Left lung (tissue), 10 donors: ENCODE results near the gene MRPL3. TPM values are rescaled to one million over a fixed set of nuclear protein-coding genes. Genes with fewer than 3 reads are reported as not detected.

ENCODE experiments used
- ATAC-seq: fragments of 200-7000 bp; cut with Tn5 transposase; one replicate; pipeline ENCODE4 v1.9.1; 2020; ENCODE audit warnings: moderate library complexity
- DNase-seq, 4 donors: peaks; one replicate each; pipeline ENCODE4 v3.0.0-alpha.2; 2013 to 2020
- H3K27ac ChIP-seq, 2 donors: fragments of 200-600 bp; sonication (generic) in 1 of 2; one replicate each; pipeline versions ENCODE4 v1.5.0 to v1.8.0; 2020 to 2021
- H3K27me3 ChIP-seq, 2 donors: fragments of 200-600 bp; sonication (generic) in 1 of 2; one replicate each; pipeline versions ENCODE4 v1.5.0 to v1.8.0; 2020 to 2021
- H3K36me3 ChIP-seq, 2 donors: fragments of 200-600 bp; sonication (generic) in 1 of 2; one replicate each; pipeline versions ENCODE4 v1.5.0 to v1.8.0; 2020 to 2021
- H3K4me1 ChIP-seq, 2 donors: fragments of 200-600 bp; one replicate each; pipeline ENCODE4 v1.8.0; 2021
- H3K4me3 ChIP-seq, 2 donors: fragments of 200-600 bp; sonication (generic) in 1 of 2; one replicate each; pipeline versions ENCODE4 v1.5.0 to v1.8.0; 2020 to 2021; ENCODE audit warnings: mild to moderate bottlenecking in 1 of 2
- H3K9me3 ChIP-seq, 2 donors: fragments of 200-600 bp; sonication (generic) in 1 of 2; one replicate each; pipeline versions ENCODE4 v1.5.0 to v1.8.0; 2020 to 2021
- intact Hi-C, 2 donors: fragments of 100-400 bp; cut with DNase I; formaldehyde crosslinking; loops; one replicate each; pipeline versions ENCODE4 v1.11.2 to v1.14.2; 2022
- polyA plus RNA-seq, 6 donors: library from polyadenylated mRNA; unstranded; fragments of 120-200 nt; gene quantifications; one replicate each; pipeline ENCODE4 v1.2.1, GENCODE V29; 2013; ENCODE audit not compliant: insufficient read length in 6 of 6
- total RNA-seq, 2 donors: library from RNA; stranded (reverse); fragmentation: NEBNext Ultra II Directional; extraction: Animal tissue kit (Norgen Biotek cat#: 25700); gene quantifications; one replicate each; pipeline ENCODE4 v1.2.1, GENCODE V29; 2021
- TF ChIP-seq, protein P1 (sequence below), 2 donors: fragments of 200-600 bp; sonication (generic) in 1 of 2; IDR thresholded peaks; one replicate each; pipeline versions ENCODE4 v1.5.0 to v1.8.0; 2021; ENCODE audit warnings: antibody characterized with exemption in 2 of 2
- donor health status: DM: no; HTN: yes; CAD: no.
- donor health status: DM: no; HTN: no; CAD: no.

Gene MRPL3
- total and polyA plus RNA-seq, 8 donors: 55.6 to 86.4 (median 78.2) TPM

DNA sequence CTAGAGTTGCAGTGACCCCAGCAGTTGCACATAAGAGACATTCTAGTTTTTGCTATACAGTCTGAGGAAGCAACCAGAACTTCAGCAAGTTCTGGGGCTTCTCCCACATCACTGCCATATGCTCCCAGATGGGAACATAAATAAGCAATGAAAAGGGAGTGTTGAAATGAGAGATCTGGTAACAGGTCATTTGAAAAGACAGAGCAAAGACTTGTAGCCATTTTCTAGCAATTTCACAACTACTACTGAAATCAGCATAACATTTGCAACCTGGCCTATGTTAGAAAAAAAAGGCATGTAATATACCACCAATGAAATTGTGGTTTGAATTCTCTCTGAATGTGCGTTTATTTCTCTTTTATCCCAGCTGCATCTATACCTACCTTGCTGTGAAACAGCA lies 63.7 kb downstream of the MRPL3 start:
- Histone ChIP-seq H3K27ac (no peak overlapping the region), H3K4me3 (no peak overlapping the region), H3K4me1 (no peaks in the 10 kb centered on the region), H3K36me3 (no peaks in the 10 kb centered on the region), H3K9me3 (peaks cover 0 to 2% of the 10 kb centered on the region in 2 donors), H3K27me3 (no peaks in the 10 kb centered on the region)
- ATAC-seq (no peak), DNase-seq (no peak)
- intact Hi-C loops: no loop called here
- TF ChIP-seq, protein P1, sequence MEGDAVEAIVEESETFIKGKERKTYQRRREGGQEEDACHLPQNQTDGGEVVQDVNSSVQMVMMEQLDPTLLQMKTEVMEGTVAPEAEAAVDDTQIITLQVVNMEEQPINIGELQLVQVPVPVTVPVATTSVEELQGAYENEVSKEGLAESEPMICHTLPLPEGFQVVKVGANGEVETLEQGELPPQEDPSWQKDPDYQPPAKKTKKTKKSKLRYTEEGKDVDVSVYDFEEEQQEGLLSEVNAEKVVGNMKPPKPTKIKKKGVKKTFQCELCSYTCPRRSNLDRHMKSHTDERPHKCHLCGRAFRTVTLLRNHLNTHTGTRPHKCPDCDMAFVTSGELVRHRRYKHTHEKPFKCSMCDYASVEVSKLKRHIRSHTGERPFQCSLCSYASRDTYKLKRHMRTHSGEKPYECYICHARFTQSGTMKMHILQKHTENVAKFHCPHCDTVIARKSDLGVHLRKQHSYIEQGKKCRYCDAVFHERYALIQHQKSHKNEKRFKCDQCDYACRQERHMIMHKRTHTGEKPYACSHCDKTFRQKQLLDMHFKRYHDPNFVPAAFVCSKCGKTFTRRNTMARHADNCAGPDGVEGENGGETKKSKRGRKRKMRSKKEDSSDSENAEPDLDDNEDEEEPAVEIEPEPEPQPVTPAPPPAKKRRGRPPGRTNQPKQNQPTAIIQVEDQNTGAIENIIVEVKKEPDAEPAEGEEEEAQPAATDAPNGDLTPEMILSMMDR (IDR thresholded peaks at IDR 0.05): no peak

DNA sequence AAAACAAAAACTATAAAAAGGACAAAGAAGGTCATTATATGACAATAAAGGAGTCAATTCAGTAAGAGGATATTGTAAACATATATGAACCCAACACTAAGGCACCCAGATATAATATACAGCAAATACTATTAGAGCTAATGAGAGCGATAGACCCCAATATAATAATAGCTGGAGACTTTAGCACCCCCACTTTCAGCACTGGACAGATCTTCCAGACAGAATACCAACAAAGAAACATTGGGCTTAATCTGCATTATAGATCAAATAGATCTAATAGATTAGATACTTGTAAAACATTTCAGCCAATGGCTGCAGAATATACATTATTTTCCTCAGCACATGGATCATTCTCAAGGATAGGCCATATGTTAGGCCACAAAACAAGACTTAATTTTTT lies 67.8 kb downstream of the MRPL3 start:
- DNase-seq (no peak), ATAC-seq (no peak)
- Histone ChIP-seq H3K36me3 (no peaks in the 10 kb centered on the region), H3K9me3 (peaks cover 0 to 2% of the 10 kb centered on the region in 2 donors), H3K27me3 (no peaks in the 10 kb centered on the region), H3K4me3 (no peak overlapping the region), H3K27ac (no peak overlapping the region), H3K4me1 (no peaks in the 10 kb centered on the region)
- intact Hi-C loops: no loop called here
- TF ChIP-seq, protein P1 (IDR thresholded peaks at IDR 0.05): no peak

DNA sequence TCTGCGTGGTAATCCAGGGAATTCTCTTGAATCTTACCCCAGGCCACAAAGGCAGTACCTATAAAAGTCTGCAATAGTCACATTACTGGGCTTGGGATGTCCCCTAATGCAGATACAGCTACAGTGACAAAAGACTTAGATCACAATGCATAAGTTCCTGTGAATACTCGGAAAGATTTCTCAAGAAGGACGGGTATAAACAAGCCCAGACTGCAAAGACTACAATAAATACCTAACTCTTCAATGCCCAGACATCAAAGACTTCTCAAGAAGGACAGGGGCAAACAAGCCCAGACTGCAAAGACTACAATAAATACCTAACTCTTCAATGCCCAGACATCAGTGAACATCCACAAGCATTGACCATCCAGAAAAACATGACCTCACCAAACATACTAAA lies 70.3 kb downstream of the MRPL3 start:
- no peak overlapping the region for H3K4me3 ChIP-seq
- no peak for DNase-seq
- no peaks in the 10 kb centered on the region for H3K36me3 ChIP-seq
- H3K9me3 ChIP-seq: peaks cover 0 to 2% of the 10 kb centered on the region in 2 donors
- H3K4me1 ChIP-seq: no peaks in the 10 kb centered on the region
- intact Hi-C loops: no loop called here
- no peaks in the 10 kb centered on the region for H3K27me3 ChIP-seq
- ATAC-seq: no peak
- no peak overlapping the region for H3K27ac ChIP-seq
- TF ChIP-seq, protein P1 (IDR thresholded peaks at IDR 0.05): no peak

DNA sequence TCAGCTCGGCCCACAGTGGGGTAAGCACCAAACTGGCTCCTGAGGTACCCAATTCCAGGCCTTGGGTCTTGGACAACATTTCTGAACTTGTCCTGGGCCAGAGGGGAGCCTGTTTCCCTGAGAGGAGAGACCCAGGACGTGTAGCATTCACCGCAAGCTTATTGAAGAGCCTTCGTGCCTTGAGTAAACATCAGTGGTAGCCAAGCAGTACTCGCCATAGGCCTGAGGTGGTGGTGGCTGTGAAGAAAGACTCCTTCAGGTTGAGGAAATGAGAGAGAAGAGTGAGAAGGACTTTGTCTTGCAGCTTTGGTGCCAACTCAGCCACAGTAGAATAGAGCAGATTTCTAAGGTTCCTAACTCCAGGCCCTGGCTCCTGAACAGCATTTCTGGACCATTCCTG lies 71.0 kb downstream of the MRPL3 start:
- Histone ChIP-seq H3K4me3 (no peak overlapping the region), H3K4me1 (no peaks in the 10 kb centered on the region), H3K27me3 (no peaks in the 10 kb centered on the region), H3K27ac (no peak overlapping the region), H3K36me3 (no peaks in the 10 kb centered on the region), H3K9me3 (peaks cover 0 to 2% of the 10 kb centered on the region in 2 donors)
- ATAC-seq (peak; percentile 94), DNase-seq (no peak)
- TF ChIP-seq, protein P1 (IDR thresholded peaks at IDR 0.05): no peak
- intact Hi-C loops: no loop called here

DNA sequence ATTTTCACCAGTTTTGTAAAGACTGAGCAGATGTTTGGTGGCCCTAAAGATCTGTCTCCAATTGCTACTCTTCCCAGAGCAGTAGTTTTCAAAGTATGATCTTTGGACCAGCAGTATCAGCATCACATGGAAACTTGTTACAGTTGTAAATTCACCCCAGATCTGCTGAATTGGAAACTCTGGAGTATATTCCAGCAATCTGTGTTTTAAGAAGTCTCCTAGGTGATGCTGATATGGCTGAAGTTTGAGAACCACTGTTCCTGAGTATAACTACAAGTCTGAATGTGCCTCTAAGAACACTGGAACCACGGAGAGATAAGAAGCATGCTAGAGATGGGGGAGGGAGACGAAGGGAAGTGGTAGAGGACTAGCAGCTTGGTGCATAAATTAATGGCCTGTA lies 75.5 kb downstream of the MRPL3 start:
- TF ChIP-seq, protein P1 (IDR thresholded peaks at IDR 0.05): no peak
- no peaks in the 10 kb centered on the region for H3K4me1 ChIP-seq
- H3K9me3 ChIP-seq: no peaks in the 10 kb centered on the region
- DNase-seq: no peak
- ATAC-seq: no peak
- H3K27me3 ChIP-seq: no peaks in the 10 kb centered on the region
- H3K4me3 ChIP-seq: no peak overlapping the region
- intact Hi-C loops: no loop called here
- H3K27ac ChIP-seq: no peak overlapping the region
- no peaks in the 10 kb centered on the region for H3K36me3 ChIP-seq
